Keratinocyte (primary cell): ENCODE results near the gene GRB2.

Experiments used
- CTCF ChIP-seq, 3 experiments: IDR thresholded peaks in 1 of 3; conservative IDR thresholded peaks in 1 of 3; optimal IDR thresholded peaks in 1 of 3; 2 replicates in 2 of 3; 3 replicates in 1 of 3; pipeline versions ENCODE3 to v1.5.1; 2011; ENCODE audit warnings: low read length in 3 of 3, mild to moderate bottlenecking in 3 of 3, moderate library complexity in 2 of 3, control low read depth in 1 of 3, inconsistent platforms in 1 of 3; ENCODE audit not compliant: insufficient read depth in 2 of 3; ENCODE audit errors: extremely low read depth in 1 of 3
- EZH2 ChIP-seq: IDR thresholded peaks from one replicate; pipeline ENCODE4 v1.6.1; 2012; ENCODE audit warnings: inconsistent platforms, mild to moderate bottlenecking, low read length, moderate library complexity

- TF ChIP-seq EZH2 (no peak), CTCF (optimal IDR thresholded peaks at IDR 0.05 in 1 of 3, IDR thresholded peaks at IDR 0.05 in 1 of 3, conservative IDR thresholded peaks at IDR 0.05 in 1 of 3; ENCODE audit: extremely low read depth in 1 of 3, insufficient read depth in 2 of 3, low read length in 3 of 3) (no peak)
Observed at GRCh38 chr17:75404731-75405364, 630 bp downstream of the GRB2 start.
